ENCODE measurements around the gene KLHDC3. TPM values are rescaled to one million over a fixed set of nuclear protein-coding genes. Genes with fewer than 3 reads are reported as not detected.
A peak's percentile ranks its signal among the peaks of the same experiment; 100 is the strongest.

The KLHDC3 gene
- total RNA-seq, 1 donor from 2014 or later, result 167 TPM

DNA sequence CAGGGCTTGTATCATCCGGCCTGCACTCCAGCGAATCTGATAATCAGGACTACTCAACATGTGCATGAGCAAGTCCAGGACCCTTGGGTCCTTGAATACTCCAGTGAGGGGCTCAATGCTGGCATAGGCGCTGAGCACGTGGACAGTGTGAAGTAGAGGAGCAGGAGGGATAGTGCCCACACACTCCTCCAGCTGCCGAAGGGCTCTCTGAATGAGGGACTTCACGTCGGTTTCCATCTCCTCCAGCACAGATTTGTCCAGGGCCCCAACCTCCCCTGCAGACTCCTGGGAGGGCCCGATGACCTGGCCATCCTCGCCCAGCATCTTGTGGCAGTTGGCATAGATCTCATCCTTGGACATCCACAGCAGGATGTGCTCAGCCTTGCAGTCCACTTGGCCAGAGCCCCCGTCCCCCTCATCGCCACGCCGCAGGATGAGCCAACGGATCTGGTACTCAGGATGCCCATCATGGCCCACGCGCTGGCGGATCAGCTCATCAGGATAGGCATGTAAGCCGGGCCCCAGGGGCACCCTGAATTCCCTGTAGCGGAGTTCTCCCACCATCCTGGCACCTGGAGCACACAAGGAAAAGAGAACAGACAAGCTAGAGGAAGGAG lies 38.3 kb downstream of the KLHDC3 start:
- intact Hi-C loops (cut with micrococcal nuclease), result no loop called here
- DNase-seq, result peak; percentile 39
- no peak for ATAC-seq

DNA sequence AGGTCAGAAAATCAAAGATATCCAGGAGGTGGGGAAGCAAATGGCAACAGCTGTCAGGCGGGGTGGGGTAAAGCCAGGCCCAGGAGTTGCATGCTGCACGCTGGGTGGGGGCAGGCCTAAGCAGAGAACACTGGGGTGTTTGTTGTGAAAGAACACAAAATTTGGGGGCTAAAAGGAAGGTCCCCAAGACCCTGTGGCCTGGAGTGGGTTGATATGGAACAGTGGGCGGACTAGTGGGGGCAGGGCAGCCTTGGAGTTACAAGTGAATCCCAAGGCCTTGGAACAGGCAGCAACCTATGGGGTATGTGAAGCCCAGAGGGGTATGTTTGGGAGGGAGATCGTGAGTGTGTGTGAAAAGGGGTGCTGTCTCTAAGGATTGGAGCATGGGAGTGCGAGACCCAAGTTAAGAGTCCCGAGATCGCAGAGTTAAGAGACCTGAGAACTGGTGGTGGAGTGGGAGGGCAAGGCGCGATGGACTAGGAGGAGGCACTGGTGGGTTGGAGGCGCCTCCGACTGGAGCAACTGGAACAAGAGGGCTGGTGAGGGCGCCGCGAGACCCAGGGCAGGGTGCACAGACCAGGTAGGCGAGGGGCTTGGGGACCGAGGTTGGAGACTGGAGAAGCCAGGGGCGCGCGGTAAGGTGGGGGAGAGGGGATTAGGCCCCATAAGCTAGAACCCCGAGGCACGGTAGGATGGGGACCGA lies 38.9 kb downstream of the KLHDC3 start:
- intact Hi-C loops (cut with micrococcal nuclease), result no loop called here
- peak; percentile 38 for ATAC-seq
- DNase-seq, result peak; percentile 35

DNA sequence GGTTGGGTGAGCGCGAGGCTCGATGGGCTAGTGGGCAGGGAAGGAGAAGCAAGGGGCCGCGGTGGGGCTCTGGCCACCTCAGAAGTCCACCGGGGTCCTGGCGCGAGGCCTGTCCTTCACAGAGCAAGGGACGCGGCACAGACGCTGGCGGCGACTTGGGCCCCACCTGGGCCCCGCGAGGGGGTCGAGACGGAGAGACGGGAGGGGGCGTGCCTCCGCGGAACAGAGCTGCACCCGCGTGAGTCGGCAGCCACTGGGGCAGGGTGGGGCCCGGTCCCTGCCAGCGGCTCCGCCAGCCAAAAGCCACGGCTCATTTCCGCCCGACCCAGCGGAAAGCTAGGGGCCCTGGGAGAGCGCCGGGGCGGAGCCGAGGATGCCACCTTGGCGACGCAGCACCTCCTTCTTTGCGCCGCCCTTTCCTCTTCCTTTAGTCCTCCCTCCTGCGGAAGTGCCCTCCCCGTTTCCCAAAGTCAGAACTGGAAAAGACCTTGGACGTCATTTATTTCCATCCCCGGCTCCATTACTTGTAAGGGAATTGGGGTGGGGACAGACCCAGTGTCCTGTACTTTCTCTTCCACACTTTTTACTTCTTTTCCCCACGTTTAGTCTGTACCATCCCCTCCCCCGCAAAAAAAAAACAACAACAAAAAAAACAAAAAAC lies 39.6 kb downstream of the KLHDC3 start, which contains the start of gene CUL7:
TSS of gene CUL7 (minus strand) at position 307 of the 661 bp plus-strand sequence. CDS start 1,063 bp downstream, outside the sequence.
- peak; percentile 95 for ATAC-seq
- DNase-seq, result peak; percentile 95
- intact Hi-C loops (cut with micrococcal nuclease), result no loop called here

DNA sequence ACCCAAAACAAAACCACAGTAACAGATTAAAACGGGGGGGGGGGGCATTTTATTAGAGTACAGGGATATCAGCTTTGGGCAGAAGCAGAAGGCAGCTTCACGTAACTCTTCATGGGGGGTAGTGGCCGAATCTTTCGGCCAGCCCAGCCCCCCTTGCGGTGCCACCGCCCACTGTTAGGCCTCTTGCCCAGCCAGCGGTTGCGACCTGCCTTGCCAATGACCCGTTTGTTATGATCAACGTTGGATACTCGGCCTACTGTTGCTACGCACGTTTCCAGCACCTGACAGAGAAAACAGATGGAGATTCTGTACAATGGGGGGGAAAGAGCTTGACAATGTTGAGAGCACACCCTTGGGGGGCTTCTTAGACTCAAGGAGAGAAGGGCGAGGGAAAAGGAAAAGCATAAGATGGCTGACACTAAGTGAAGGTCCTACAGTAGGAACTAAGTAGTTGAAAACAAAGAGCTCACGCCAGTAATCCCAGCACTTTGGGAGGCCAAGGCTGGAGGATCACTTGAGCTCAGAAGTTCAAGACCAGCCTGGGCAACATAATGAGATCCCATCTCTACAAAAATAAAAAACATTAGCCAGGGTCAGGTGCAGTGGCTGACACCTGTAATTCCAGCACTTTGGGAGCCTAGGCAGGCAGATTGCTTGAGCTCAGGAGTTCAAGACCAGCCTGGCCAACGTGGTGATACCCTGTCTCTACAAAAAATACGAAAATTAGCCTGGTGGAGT lies 40.3 kb downstream of the KLHDC3 start:
- ATAC-seq (no peak), DNase-seq (peak; percentile 39)
- intact Hi-C loops (cut with micrococcal nuclease), result no loop called here

DNA sequence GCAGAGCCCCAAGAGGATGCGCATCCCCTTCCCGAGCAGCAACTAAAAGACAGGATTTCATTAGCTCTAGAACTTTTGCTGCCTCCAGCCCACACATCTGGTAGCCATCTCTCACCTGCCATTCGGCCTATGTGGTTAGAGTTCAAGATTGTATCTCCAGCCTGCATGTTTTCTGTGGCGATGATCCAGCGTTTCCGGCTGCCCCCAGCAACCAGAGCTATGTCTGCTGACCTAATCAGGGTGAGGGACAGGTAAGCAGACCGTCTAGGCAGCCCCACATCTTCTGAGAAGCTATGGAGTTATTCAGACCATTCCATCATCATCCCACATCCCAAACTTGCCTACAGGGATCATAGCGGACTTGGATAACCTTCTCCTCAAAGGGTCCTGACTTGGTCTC lies 41.9 kb downstream of the KLHDC3 start:
- ATAC-seq (no peak), DNase-seq (no peak)
- intact Hi-C loops (cut with micrococcal nuclease), result no loop called here

- ATAC-seq, result no peak
- intact Hi-C loops (cut with micrococcal nuclease), result no loop called here
- DNase-seq, result no peak
Measured at GRCh38 chr6:43058531-43058930, 44.5 kb downstream of the KLHDC3 start.

DNA sequence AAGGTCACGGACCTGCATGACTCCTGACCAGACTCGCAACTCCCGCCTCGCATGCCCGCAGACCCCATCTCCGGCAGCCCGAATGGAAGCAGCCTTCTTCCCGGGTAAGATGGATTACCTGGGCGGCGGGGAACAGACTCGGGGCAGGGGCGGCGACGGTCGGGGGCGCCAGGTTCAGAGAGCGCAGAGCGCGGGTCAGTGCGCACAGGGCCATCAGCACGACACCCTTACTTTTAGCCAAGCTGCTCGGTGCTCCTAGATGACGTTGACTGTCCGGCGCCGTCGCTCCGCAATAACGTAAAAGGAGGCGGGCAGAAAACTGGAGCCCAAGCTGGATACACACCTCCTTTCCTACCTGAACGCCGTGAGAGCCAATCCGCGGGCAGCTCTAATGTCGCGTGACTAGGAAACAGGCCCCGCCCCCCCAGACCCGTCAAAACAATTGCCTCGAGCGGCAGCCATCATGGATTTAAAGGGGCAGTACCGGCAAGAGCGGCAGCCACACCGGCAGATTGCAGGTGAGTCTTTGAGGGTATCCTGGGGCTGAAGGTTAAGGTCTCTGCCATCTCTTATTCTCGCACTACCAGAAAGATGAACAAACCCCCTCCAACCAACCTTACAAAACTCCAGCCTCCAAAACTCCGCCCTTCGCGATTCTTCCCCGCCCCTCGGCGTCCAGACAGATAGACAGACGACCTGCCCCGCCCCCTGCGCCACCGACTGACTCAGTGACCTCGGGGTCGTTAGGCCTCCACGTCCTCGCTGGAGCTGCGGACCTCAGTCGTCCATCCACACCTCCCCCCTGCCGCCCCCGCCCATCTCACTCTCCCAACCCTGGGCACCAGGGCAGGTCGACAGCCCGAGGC lies 45.4 kb downstream of the KLHDC3 start, which contains the start of the genes KLC4 and MRPL2:
TSS of gene KLC4 (plus strand) at position 464 of the 866 bp plus-strand sequence. CDS start 1,705 bp downstream, outside the sequence.
TSS of gene MRPL2 (minus strand) at position 267 of the 866 bp plus-strand sequence. CDS start at position 214, 53 bp downstream.
- intact Hi-C loops (cut with micrococcal nuclease), result no loop called here
- peak; percentile 97 for ATAC-seq
- DNase-seq, result peak; percentile 97

GRCh38 chr6:43060034-43060754 lies 46.1 kb downstream of the KLHDC3 start:
- DNase-seq (no peak), ATAC-seq (peak; percentile 32)
- intact Hi-C loops (cut with micrococcal nuclease), result no loop called here

- intact Hi-C loops (cut with micrococcal nuclease), result no loop called here
- no peak for DNase-seq
Measured at GRCh38 chr6:43060755-43061633, 46.9 kb downstream of the KLHDC3 start.

GRCh38 chr6:43061861-43062260 lies 47.8 kb downstream of the KLHDC3 start:
- ATAC-seq (no peak), DNase-seq (no peak)
- intact Hi-C loops (cut with micrococcal nuclease), result no loop called here

More at GRCh38 chr6:43060755-43061633, 46.9 kb downstream of the KLHDC3 start:
- no peak for ATAC-seq

DNA sequence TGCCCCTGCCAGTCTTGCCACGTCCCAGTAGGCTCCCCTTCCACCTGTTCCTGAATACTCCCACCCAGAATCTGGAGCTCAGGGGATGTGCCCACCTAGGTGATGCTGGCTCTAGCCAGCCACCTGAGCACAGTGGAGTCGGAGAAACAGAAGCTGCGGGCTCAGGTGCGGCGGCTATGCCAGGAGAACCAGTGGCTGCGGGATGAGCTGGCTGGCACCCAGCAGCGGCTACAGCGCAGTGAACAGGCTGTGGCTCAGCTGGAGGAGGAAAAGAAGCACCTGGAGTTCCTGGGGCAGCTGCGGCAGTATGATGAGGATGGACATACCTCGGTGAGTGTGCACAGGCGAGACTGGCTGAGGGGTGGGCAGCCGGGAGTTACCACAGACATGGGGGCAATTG lies 48.8 kb downstream of the KLHDC3 start:
- ATAC-seq, result no peak
- intact Hi-C loops (cut with micrococcal nuclease), result no loop called here
- DNase-seq, result no peak

GRCh38 chr6:43070028-43070632 lies 56.1 kb downstream of the KLHDC3 start:
- intact Hi-C loops (cut with micrococcal nuclease), result no loop called here
- no peak for ATAC-seq
- DNase-seq, result no peak

Other genes starting within 250 kb of the KLHDC3 start
- gene BICRAL, start 232.2 kb upstream of the KLHDC3 start, total RNA-seq, result 13.0 TPM
- gene RPL7L1, start 134.6 kb upstream of the KLHDC3 start, total RNA-seq, result 46.5 TPM
- gene PTCRA, start 98.2 kb upstream of the KLHDC3 start, total RNA-seq, result not detected
- gene CNPY3, start 84.8 kb upstream of the KLHDC3 start, total RNA-seq, result 19.5 TPM
- 2.0 TPM for gene GNMT, start 53.5 kb upstream of the KLHDC3 start, total RNA-seq
- 27.8 TPM for gene PEX6, start 35.1 kb upstream of the KLHDC3 start, total RNA-seq
- gene PPP2R5D, start 29.7 kb upstream of the KLHDC3 start, total RNA-seq, result 40.3 TPM
- 28.7 TPM for gene MEA1, start 303 bp upstream of the KLHDC3 start, total RNA-seq
- 27.6 TPM for gene RRP36, start 7.4 kb downstream of the KLHDC3 start, total RNA-seq
- gene CUL7, start 39.6 kb downstream of the KLHDC3 start, total RNA-seq, result 9.6 TPM
- 116 TPM for gene MRPL2, start 45.2 kb downstream of the KLHDC3 start, total RNA-seq
- gene KLC4, start 45.4 kb downstream of the KLHDC3 start, total RNA-seq, result 35.9 TPM
- 2.1 TPM for gene PTK7, start 62.1 kb downstream of the KLHDC3 start, total RNA-seq
- 78.7 TPM for gene SRF, start 157.0 kb downstream of the KLHDC3 start, total RNA-seq
- 10.9 TPM for gene CUL9, start 167.9 kb downstream of the KLHDC3 start, total RNA-seq
- 31.2 TPM for gene DNPH1, start 215.2 kb downstream of the KLHDC3 start, total RNA-seq
- 0.15 TPM for gene TTBK1, start 229.2 kb downstream of the KLHDC3 start, total RNA-seq